Measurements from ENCODE around the gene MRAP2.

DNA sequence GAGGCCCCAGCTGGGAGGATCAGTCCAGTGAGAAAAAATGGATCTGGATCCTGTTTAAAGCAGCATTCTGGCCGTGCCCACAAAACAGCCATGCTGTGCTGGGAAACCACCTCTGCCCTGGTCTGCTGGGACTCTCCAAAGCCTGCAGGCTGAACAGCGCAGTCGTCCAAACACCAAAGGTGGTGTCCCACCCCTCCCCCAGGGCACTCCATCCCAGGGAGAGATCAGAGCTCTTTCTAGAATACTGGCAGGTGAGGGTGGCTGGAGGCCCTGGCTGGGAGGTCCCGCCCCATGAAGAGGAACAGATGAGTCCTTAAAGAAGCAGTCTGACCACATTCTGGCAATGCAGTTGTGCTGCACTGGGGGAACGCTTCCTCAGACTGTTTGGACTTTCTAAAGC, 84.6 kb downstream of the MRAP2 start:
- TF ChIP-seq EZH2 (IDR thresholded peaks at IDR 0.05; ENCODE audit: borderline replicate concordance, low read depth, low read length, severe bottlenecking) = no peak
- TF ChIP-seq, protein P1, sequence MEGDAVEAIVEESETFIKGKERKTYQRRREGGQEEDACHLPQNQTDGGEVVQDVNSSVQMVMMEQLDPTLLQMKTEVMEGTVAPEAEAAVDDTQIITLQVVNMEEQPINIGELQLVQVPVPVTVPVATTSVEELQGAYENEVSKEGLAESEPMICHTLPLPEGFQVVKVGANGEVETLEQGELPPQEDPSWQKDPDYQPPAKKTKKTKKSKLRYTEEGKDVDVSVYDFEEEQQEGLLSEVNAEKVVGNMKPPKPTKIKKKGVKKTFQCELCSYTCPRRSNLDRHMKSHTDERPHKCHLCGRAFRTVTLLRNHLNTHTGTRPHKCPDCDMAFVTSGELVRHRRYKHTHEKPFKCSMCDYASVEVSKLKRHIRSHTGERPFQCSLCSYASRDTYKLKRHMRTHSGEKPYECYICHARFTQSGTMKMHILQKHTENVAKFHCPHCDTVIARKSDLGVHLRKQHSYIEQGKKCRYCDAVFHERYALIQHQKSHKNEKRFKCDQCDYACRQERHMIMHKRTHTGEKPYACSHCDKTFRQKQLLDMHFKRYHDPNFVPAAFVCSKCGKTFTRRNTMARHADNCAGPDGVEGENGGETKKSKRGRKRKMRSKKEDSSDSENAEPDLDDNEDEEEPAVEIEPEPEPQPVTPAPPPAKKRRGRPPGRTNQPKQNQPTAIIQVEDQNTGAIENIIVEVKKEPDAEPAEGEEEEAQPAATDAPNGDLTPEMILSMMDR (IDR thresholded peaks at IDR 0.05; ENCODE audit: extremely low read depth in 1 of 2, insufficient read depth in 1 of 2, low read depth in 1 of 2, low read length in 2 of 2) = no peak
- TF ChIP-seq POLR2A (IDR thresholded peaks at IDR 0.05; ENCODE audit: low read depth, low read length) = no peak
- TF ChIP-seq POLR2AphosphoS5 (IDR thresholded peaks at IDR 0.05; ENCODE audit: insufficient read depth, low read depth, low read length) = no peak
- TF ChIP-seq FOS (IDR thresholded peaks at IDR 0.05; ENCODE audit: borderline replicate concordance, insufficient read depth, low read length) = no peak
- no peak for TF ChIP-seq JUN (IDR thresholded peaks at IDR 0.05; ENCODE audit: borderline replicate concordance, insufficient read depth, insufficient read length, low read depth)
- TF ChIP-seq, protein P2, sequence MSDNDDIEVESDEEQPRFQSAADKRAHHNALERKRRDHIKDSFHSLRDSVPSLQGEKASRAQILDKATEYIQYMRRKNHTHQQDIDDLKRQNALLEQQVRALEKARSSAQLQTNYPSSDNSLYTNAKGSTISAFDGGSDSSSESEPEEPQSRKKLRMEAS (IDR thresholded peaks at IDR 0.05; ENCODE audit: insufficient read depth, insufficient read length) = no peak
